Erythroblast (primary cell): ENCODE results near the gene C2CD4D.

Experiments
- GATA1 ChIP-seq: IDR thresholded peaks from 2 replicates; pipeline ENCODE4 v1.6.1; 2011; ENCODE audit warnings: low read depth, mild to moderate bottlenecking, control low read depth, low read length, moderate library complexity
- POLR2A ChIP-seq: IDR thresholded peaks from 2 replicates; pipeline ENCODE4 v1.6.1; 2011; ENCODE audit warnings: mild to moderate bottlenecking, low read length

DNA sequence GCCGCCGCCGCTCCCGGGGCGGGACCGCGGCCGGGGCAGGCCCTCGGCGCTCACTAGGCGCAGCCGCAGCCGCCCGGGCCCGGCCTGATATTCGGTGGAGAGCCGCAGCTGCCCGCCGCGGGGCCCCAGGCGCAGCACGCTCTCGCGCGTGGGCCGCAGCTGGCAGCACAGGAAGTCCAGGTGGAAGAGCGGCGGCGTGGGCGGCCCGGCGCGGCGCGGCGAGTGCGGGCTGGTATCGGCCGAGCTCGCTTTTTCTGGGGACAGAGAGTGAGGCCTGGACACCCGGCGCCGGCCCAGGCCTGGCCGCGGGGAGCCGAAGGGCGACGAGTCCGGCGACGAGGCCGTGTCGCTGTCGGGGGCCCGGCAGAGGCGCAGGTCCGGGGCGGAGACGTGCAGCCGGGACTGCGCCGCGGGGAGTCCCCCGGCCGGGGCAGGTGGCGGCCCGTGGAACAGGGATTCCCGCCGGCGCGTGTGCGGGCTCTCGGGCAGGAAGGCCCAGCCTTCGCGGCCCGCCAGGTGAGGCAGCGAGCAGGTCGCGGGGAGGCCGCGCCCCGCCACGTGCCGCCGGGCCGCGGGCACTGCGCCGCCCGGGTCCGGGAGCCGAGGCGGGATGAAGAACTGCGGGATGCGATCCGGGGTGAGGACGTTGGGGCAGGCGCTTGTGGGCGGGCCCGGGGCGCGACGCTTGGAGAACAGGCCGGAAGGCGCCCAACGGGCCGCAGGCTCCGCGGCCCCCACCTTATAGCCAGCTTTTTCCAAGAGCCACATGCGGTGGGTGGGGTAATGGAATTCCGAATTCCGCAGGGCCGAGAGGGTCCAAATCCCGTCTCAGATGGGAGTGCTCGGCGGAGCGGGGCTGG, 1.2 kb downstream of the C2CD4D start:
- TF ChIP-seq POLR2A (no peak), GATA1 (no peak)
